HG02763 (cell line): ENCODE results near the gene PTP4A2.

Experiments used
- ATAC-seq: cut with Tn5 transposase; IDR thresholded peaks from one replicate; pipeline ENCODE4 v1.9.1; 2021; ENCODE audit warnings: mild to moderate bottlenecking, moderate library complexity; ENCODE audit not compliant: unreplicated experiment

PTP4A2 gene

DNA sequence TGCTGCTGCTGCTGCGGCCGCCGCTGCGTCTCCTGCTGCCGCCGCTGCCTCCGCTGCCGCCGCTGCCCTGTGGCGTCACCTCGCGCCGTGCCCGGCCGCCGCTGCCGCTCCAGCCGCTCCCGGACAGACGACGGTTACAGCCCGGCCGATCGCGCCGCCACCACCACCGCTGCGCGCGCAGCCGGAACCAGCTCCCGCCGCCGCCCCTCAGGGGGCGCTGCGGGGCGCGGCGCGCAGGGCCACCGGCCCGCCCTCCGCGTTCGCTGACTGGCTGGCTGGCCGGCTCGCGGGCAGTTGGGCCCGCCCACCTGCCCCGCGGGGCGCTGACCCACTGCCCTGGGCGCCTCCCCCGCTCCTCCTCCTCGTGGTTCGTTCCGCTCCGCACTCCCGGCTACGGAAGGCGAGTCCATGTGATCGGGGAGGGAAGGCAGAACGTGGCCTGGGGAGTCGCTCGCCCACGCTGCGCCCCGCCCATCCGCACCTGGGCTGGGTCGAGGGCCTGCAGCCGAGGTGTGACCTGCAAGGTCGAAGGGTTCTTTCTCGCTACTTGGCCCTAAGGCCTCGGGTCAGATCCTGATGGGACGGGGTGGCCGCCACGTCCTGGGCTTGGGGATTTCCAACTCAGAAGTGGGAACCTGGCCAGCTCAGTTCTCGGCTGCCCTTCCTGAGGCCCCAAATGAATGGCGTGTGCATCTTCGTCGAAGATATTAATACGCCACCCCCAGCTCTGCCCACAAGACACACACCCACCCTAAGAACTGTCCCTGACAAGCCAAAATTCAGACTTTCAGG, at the start of gene PTP4A2:
TSS of gene PTP4A2 (minus strand) at position 185 of the 792 bp plus-strand sequence. CDS start 19,303 bp downstream, outside the sequence.
- peak; percentile 82 for ATAC-seq

DNA sequence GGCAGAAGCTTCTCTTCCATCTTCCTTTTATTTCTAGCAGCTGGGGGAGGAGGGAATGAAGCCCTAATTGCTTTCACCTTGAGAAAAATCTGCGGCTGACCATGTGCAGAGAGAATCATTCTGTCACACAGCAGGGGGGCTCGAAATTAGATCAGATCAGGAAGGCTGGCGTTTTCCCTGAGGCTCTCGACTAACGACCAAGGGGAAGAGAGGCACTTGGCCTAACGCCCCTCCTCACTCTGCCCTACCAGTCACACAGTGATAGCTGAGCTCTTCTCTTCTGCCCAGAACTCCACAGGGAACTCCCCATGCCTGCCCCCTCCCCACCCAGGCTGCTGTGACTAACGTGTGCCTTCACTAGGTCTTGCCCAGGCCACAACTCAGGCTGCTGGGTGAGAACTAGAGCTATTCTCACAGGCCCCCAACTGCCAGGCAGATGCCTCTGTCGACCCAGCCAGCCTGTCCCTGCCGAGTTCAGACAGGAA, 49.0 kb upstream of the PTP4A2 start:
- no peak for ATAC-seq

DNA sequence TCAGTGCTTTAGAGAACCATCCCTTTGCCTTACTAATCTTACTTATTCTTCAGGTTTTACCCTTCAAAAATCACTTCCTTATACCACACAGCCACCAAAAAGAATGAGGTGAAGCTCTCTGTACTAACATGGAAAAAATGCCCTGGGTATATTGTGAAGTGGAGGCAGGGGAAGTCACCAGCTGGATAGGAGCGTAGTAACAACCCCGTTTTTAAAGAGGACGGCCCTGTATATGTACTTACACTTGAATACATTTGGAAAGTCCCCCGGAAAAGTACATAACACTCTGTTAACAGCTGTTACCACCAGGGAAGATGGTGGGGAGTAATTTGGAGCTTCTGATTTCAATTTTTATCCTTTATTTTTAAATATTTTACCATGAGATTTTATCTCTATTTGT, 47.3 kb upstream of the PTP4A2 start:
- no peak for ATAC-seq

DNA sequence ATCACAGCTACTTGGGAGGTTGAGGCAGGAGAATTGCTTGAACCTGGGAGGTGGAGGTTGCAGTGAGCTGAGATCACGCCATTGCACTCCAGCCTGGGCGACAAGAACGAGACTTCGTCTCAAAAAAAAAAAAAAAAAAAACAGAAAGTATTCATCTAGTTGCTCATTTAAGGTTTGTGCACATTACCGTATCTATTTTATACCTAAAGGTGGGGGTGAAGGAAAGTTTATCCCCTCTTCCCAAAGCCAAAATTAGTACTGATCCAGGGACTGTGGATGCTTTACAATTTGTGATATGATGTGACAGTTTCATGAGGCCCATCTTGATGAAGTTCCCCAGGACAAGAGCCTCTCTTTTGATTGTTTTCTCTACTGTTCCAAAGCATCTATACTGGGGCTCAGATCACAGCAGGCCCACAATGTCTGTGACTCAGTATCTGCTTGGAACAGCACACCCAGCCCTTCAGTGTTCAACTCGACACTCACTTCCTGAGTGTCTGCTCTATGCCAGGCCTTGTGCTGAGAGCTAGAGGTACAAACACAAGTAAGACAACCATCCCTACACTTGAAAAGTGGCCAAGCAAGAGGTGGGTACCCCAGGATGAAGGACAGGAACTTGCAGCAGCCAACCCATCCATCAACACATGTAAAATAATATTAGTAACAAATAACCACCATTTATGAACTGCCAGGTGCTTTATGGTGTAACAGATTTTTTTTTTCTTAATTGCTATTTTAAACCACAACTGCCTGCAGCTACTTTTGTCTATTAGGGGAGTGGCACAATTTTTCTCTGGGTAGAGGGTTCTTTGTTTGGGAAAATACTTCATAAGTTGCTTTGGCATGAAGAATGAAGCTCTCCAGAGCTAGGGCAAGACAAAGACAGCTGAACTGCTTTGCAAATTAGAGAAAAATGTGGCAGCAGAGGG, 46.5 kb upstream of the PTP4A2 start:
- no peak for ATAC-seq

DNA sequence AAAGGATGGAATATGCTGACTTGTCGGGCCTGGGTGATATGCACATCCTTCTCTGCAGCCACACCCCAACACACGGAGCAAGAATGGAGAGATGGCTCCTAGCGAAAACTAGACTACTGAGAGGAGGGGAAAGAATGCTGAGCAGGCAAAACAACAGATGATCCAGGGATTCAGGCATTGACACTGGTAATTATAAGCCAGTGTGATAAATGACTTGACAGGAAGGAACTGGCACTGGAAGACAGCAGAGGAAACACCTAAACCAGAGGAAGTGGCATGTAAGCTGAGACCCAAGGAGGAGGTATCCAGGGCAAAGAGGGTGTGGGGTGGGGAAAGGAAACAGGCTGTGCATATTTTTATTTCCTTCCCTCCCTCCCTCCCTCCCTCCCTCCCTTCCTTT, 43.8 kb upstream of the PTP4A2 start:
- ATAC-seq = no peak

GRCh38 chr1:31981456-31981839, 43.3 kb upstream of the PTP4A2 start:
- ATAC-seq = no peak

DNA sequence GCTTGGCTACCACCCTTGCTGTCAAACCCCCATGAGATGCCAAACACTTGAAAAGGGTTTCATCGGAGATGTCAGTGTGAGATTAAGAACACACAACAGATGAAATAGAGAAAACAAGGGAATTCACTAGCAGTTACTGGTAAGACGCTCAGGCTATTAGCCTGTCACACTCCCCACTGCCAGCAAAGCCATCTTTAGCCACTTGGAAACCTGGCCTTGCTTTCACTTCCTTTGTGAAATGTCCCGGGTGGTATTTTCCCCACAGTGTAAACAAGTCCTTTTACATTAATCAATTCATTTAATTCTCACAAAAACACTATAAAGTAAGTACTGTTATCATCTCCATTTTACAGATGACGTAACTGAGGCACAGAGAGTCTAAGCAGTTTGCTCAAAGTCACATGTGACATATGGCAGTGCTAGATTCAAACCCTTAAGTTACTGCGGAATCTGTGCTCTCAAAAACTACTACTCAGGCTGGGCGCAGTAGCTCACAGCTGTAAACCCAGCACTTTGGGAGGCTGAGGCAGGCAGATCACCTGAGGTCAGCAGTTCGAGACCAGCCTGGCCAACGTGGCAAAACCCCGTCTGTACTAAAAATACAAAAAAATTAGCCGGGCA, 42.8 kb upstream of the PTP4A2 start:
- ATAC-seq = no peak

- ATAC-seq = no peak
Measured at GRCh38 chr1:31978843-31979400, 40.8 kb upstream of the PTP4A2 start.

DNA sequence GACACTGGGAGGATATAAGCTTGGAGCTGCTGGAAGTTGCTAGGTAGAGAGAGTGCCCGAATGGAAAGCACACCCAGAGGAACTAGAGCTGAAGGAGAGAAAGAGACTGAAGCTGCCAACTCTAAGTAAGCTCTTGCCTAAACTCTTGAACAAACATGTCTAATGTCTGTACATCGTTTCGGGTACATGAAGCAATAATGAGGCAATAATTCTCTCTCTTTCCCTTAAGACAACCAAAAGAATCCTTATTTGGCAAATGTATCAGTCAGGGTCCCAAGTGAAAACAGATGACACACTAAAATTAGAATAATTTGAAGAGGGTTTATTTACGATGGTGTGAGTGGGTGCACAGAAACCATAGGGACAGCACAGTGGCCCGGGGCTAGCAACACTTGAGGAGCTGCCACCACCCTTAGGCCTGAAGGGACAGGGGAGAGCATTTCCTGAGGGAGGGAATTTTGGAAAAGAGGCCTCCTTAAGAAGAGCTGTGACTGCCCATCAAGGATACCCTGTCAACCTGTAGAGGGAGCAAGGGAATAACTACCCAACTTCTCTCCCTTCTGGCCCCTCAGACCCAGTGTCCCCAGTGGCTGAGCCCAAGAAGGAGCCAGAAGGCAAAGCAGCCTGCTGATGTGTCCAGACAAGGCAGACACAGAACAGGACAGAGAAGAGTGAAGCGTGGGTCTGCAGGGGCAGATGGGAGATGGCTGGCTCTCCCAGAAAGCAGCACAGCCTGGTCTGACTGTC, 39.4 kb upstream of the PTP4A2 start:
- ATAC-seq = no peak

DNA sequence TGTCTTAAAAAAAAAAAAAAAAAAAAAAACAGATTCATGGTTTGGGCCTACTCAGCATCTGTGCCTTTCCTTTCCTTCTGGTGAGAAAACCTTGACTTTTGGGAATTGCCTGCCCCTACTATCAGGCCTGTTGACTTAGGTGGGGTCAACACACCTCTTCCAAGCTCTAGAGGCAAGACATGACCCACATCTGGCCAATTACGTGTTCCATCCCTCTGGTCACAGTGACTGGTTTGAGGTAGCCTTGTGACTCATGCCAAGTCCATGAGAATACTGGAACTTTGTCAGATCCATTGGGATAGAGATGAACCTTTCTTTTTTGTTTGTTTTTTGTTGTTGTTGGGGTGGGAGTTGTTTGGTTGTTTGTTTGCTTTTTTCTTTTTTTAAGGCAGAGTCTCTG, 38.2 kb upstream of the PTP4A2 start:
- no peak for ATAC-seq

GRCh38 chr1:31970873-31971272, 32.7 kb upstream of the PTP4A2 start:
- no peak for ATAC-seq

DNA sequence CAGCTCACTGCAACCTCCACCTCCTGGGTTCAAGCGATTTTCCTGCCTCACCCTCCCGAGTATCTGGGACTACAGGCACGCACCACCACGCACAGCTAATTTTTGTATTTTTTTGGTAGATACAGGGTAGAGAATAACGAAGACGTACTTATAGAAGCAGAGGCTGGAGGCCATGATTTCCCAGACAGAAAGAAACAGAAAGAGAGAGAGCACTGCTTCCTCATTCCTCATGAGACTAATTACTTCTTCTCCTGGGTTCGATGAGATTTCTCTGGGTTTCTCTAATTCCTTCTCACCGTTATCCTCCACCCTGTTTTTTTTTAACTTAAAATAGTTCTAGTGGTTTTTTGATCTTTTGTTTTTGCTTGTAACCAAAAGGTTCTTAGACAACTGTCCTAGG, 23.4 kb upstream of the PTP4A2 start:
- ATAC-seq = no peak

DNA sequence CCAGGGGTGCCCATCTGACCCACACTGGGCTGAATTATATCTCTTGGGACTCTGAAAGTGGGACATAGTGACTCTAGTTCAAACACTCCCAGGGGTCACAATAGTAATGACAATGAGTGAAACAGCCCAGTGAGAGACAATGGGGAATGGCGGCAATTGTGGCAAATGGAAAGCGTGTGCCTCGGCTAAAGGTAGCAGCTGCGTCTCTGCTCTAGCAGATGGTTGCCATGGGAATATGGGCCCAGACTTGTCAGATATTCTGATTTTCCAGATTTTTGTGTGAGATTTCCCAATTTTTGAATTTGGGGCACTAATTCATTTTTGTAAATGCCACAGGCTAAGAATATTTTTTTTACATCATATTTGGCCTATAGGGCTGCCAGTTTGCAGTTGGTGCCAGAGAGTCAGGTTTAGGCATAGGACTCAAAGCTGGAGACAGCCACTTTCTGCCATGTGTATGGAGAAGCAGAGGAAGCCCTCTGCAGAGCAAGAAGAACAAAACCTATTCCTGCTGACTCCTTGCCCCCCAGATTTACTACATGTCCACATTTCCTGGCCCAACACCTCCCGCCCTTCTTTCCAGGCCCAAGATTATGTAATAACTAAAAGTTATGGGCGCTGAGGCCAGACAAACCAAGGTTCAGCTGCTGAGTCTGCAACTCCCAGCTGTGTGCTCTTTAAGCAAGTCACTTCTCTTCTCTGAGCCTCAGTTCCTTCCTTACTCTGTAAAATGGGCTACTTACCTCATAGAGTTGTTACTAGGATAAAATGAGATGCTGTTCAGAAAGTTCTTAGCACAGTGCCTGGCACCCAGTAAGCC, 21.6 kb upstream of the PTP4A2 start:
- ATAC-seq = no peak

DNA sequence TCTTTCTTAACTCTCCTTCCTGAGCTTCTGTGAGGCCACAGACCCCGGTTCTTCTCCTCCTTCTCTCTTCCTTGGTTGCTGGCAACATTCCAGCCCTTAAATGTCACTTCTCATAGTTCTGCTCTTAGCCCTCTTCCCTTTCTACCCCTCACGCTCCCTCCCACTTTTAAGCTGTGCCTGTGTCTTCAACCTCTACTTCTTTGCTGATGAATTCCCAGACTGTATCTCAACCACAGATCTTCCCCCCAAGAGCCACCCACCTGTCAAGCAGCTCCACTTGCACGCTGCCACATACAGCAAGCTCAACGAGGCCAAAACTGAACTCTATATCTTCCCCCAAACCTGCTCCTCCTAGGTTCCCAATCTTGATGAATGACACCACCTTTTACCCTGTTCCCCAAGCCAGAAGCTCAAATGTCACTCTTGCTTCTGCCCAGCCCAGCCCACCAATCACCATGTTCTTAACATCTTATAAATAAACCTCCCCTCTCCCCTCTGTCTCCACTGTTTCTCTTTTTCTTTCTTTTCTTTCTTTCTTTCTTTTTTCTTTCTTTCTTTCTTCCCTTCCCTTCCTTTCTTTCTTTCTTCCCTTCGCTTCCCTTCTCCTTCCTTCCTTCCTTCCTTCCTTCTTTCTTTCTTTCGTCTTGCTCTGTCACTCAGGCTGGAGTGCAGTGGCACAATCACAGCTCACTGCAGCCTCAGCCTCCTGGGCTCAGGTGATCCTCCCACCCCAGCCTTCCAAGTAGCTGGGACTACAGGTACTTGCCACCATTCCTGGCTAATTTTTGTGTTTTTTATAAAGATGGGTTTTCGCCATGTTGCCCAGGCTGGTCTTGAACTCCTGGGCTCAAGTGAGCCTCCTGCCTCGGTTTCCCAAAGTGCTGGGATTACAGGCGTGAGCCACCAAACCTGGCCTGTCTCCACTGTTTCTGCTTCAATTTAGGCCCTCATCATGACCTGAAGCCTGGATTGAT, 19.8 kb upstream of the PTP4A2 start:
- ATAC-seq = no peak

DNA sequence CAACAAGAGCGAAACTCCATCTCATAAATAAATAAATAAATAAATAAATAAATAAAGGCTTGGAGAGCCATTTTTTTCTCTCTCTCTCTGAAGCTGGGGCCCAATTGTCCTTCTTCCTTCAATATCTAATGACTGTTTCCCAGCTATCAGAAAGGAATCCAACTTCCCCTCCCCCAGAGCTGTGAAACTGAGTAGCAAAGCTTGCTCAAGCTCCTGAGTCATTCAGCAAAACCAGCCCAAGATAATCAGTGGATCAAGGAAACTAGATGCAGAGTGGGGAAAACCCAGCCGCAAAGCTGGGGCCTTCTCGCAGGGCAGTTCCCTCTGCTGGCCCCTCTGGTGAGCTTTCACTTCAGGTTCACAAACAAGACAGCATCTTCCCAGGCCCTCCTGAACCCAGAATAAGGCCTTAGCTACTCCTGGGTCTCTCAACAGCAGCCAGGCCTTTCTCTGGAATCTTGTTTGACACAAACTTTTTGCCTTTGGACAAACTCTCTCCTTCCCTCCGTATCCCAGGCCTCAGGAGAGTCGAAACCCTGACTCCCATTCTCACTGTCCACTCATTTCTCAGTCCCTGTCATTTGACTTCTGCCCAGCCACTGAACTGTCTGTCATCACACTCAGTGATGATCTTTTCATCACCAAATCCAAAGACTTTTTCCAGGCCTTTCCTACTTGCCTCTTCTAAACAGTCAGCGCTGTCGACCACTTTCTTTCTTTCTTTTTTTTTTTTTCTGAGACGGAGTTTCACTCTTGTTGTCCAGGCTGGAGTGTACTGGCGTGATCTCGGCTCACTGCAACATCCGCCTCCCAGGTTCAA, 18.0 kb upstream of the PTP4A2 start:
- peak; percentile 68 for ATAC-seq

DNA sequence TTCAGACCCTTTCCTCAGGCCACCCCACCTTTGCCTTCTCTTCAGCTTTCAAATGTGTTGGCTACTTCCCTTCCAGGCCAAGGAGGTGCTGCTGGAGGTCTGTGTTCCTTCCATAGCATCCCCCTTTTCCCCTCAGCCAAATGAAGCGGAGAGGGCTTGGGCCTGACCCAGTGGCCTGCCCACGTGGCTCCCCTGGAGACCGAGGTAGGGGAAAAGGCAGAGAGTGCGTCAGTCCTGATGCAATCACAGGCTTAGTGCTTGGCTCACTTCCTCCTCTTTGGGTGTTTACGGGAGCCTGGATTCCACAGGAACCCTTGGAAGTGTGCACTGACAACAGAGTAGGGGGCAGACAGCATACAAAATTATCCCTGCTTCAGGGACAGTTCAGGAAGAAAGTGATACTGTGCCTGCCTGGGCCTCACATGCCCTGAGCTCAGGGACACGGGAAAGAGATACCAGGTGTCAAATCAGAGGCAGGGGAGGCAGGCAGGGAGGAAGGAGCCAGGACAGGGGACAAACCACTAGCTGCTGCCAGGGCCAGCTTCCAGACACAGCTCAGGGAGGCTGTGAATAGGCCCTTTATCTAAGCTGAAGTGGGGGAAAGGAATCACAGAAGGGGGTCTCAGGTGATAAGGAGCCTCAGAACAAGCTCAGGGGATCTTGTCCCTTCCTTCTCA, 16.6 kb upstream of the PTP4A2 start:
- no peak for ATAC-seq

GRCh38 chr1:31952825-31953220, 14.7 kb upstream of the PTP4A2 start:
- no peak for ATAC-seq
